Mesothelial cell of epicardium (in vitro differentiated cells): ENCODE data around the gene FLAD1. TPM values are rescaled to one million over a fixed set of nuclear protein-coding genes. Genes with fewer than 3 reads are reported as not detected.
A peak's percentile ranks its signal among the peaks of the same experiment; 100 is the strongest.

Experiments used
- DNase-seq, 2 experiments: peaks; one replicate each; pipeline ENCODE4 v3.0.0; 2021; ENCODE audit warnings: low spot score in 2 of 2; ENCODE audit not compliant: unreplicated experiment in 2 of 2
- H3K27ac Mint-ChIP-seq: 2 replicates; pipeline ENCODE4 v1.8.0; 2021; ENCODE audit warnings: mixed read lengths
- H3K27me3 Mint-ChIP-seq: 2 replicates; pipeline ENCODE4 v1.8.0; 2021; ENCODE audit warnings: low read depth, mixed read lengths
- H3K36me3 Mint-ChIP-seq: 2 replicates; pipeline ENCODE4 v1.8.0; 2021; ENCODE audit warnings: mixed read lengths
- H3K4me1 Mint-ChIP-seq: 2 replicates; pipeline ENCODE4 v1.8.0; 2021; ENCODE audit warnings: mixed read lengths
- H3K4me3 Mint-ChIP-seq: 2 replicates; pipeline ENCODE4 v1.8.0; 2021; ENCODE audit warnings: mild to moderate bottlenecking, moderate library complexity, mixed read lengths
- H3K9me3 Mint-ChIP-seq: 2 replicates; pipeline ENCODE4 v1.8.0; 2021; ENCODE audit warnings: mixed read lengths
- CTCF ChIP-seq: fragments of 200-600 bp; sonication (generic); IDR thresholded peaks from one replicate; pipeline ENCODE4 v1.5.0; 2021; ENCODE audit warnings: antibody characterized with exemption; ENCODE audit not compliant: unreplicated experiment
- total RNA-seq: library from RNA; stranded (reverse); gene quantifications from 3 replicates; pipeline ENCODE4 v1.2.1, GENCODE V29; 2021

FLAD1 gene
- total RNA-seq, 1 donor from 2014 or later, result 48.3 TPM

- peak overlapping the region; percentile 96 for H3K27ac Mint-ChIP-seq
- no peaks in the 10 kb centered on the region for H3K9me3 Mint-ChIP-seq
- H3K36me3 Mint-ChIP-seq, result peaks cover 8% of the 10 kb centered on the region
- H3K4me1 Mint-ChIP-seq, result peaks cover 33% of the 10 kb centered on the region
- H3K4me3 Mint-ChIP-seq, result peak overlapping the region; percentile 85
- no peak for DNase-seq
- H3K27me3 Mint-ChIP-seq, result no peaks in the 10 kb centered on the region
- no peak for TF ChIP-seq CTCF
Observed at GRCh38 chr1:154962156-154962749, 20.9 kb upstream of the FLAD1 start.

- TF ChIP-seq CTCF, result no peak
- peaks cover 8% of the 10 kb centered on the region for H3K36me3 Mint-ChIP-seq
- H3K27me3 Mint-ChIP-seq, result no peaks in the 10 kb centered on the region
- peak overlapping the region; percentile 85 for H3K4me3 Mint-ChIP-seq
- DNase-seq, result no peak
- no peaks in the 10 kb centered on the region for H3K9me3 Mint-ChIP-seq
- H3K4me1 Mint-ChIP-seq, result peaks cover 28% of the 10 kb centered on the region
- H3K27ac Mint-ChIP-seq, result peak overlapping the region; percentile 96
Observed at GRCh38 chr1:154962795-154963330, 20.3 kb upstream of the FLAD1 start.

- H3K36me3 Mint-ChIP-seq, result peaks cover 12% of the 10 kb centered on the region
- DNase-seq, result no peak
Observed at GRCh38 chr1:154963643-154964042, 19.5 kb upstream of the FLAD1 start.

GRCh38 chr1:154964359-154964758 lies 18.8 kb upstream of the FLAD1 start:
- no peak for DNase-seq
- H3K4me1 Mint-ChIP-seq, result peaks cover 37% of the 10 kb centered on the region
- H3K4me3 Mint-ChIP-seq, result no peak overlapping the region
- no peaks in the 10 kb centered on the region for H3K9me3 Mint-ChIP-seq
- peaks cover 12% of the 10 kb centered on the region for H3K36me3 Mint-ChIP-seq
- no peak overlapping the region for H3K27ac Mint-ChIP-seq
- TF ChIP-seq CTCF, result no peak
- H3K27me3 Mint-ChIP-seq, result no peaks in the 10 kb centered on the region

More at GRCh38 chr1:154963643-154964042, 19.5 kb upstream of the FLAD1 start:
- no peak overlapping the region for H3K4me3 Mint-ChIP-seq
- no peak for TF ChIP-seq CTCF
- no peaks in the 10 kb centered on the region for H3K27me3 Mint-ChIP-seq
- H3K27ac Mint-ChIP-seq, result peak overlapping the region; percentile 54
- H3K9me3 Mint-ChIP-seq, result no peaks in the 10 kb centered on the region
- peaks cover 32% of the 10 kb centered on the region for H3K4me1 Mint-ChIP-seq

- H3K9me3 Mint-ChIP-seq, result no peaks in the 10 kb centered on the region
- no peak overlapping the region for H3K4me3 Mint-ChIP-seq
- H3K27me3 Mint-ChIP-seq, result no peaks in the 10 kb centered on the region
- peaks cover 12% of the 10 kb centered on the region for H3K36me3 Mint-ChIP-seq
- DNase-seq, result no peak
- peaks cover 41% of the 10 kb centered on the region for H3K4me1 Mint-ChIP-seq
- no peak overlapping the region for H3K27ac Mint-ChIP-seq
- TF ChIP-seq CTCF, result no peak
Observed at GRCh38 chr1:154966111-154966510, 17.0 kb upstream of the FLAD1 start.
